Measurements from ENCODE around the gene SCRN2. TPM values are rescaled to one million over a fixed set of nuclear protein-coding genes. Genes with fewer than 3 reads are reported as not detected.

SCRN2 gene
- total RNA-seq, 1 donor from 2014 or later, result 45.2 TPM

DNA sequence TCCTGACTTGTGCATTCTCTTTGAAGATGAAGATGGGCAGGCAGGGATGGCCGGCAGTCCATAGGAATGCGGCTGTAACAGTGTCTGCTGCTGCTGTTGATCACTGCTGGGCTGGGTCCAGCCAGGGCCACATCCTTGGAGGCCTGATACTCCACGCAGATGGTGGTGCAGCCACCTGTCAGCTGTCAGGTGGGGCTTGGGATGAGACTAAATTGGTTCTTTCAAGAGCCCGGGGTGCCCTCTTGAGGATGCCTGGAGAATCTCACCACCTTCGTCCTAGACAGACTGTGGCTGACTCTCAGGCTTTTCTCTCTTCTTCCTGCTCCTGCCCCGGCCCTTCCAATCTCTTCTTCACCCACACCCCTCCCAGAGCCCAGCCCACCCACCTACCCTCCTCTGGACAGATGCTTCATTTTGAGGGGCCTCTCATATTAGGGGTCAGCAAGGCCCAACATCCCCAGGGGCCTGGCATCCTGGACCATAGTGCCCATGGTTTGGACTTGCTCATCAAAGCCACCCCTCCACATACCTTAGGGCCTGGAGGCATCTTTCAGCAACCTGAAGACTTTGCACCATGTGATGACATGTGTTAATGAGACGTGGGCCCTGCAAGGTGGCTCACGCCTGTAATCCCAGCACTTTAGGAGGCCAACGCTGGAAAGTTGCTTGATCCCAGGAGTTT, 38.6 kb downstream of the SCRN2 start:
- Mint-ChIP-seq H3K4me1 (ENCODE audit: unreplicated experiment) (no peaks in the 10 kb centered on the region), H3K36me3 (no peaks in the 10 kb centered on the region), H3K27ac (no peak overlapping the region), H3K27me3 (peaks cover 46% of the 10 kb centered on the region), H3K4me3 (no peak overlapping the region), H3K9me3 (no peaks in the 10 kb centered on the region)
- DNase-seq (ENCODE audit: extremely low spot score, unreplicated experiment), result no peak
- TF ChIP-seq, protein P1, sequence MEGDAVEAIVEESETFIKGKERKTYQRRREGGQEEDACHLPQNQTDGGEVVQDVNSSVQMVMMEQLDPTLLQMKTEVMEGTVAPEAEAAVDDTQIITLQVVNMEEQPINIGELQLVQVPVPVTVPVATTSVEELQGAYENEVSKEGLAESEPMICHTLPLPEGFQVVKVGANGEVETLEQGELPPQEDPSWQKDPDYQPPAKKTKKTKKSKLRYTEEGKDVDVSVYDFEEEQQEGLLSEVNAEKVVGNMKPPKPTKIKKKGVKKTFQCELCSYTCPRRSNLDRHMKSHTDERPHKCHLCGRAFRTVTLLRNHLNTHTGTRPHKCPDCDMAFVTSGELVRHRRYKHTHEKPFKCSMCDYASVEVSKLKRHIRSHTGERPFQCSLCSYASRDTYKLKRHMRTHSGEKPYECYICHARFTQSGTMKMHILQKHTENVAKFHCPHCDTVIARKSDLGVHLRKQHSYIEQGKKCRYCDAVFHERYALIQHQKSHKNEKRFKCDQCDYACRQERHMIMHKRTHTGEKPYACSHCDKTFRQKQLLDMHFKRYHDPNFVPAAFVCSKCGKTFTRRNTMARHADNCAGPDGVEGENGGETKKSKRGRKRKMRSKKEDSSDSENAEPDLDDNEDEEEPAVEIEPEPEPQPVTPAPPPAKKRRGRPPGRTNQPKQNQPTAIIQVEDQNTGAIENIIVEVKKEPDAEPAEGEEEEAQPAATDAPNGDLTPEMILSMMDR (conservative IDR thresholded peaks at IDR 0.05), result peak; percentile 72

DNA sequence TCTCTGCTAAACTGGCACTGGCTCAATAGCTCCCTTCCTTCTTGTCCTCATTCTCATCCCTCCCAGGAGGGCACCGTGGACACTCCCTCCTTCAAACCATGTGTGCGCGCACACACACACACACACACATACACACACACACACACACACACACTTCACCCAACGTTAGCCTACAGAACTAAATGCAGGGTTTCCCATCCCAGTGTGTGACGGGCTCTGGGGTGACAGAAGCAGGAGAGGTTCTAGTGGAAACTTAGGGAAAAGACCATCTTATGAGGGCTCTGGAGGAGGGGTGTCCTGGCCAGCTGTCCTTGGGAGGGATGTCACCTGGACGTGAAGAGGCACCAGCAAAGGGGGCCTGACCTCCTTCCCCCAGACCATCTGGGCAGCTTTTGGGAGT, 39.2 kb downstream of the SCRN2 start:
- Mint-ChIP-seq H3K4me3 (no peak overlapping the region), H3K27me3 (peaks cover 48% of the 10 kb centered on the region), H3K36me3 (no peaks in the 10 kb centered on the region), H3K4me1 (ENCODE audit: unreplicated experiment) (no peaks in the 10 kb centered on the region), H3K27ac (no peak overlapping the region), H3K9me3 (no peaks in the 10 kb centered on the region)
- DNase-seq (ENCODE audit: extremely low spot score, unreplicated experiment), result no peak
- TF ChIP-seq, protein P1 (conservative IDR thresholded peaks at IDR 0.05), result no peak

DNA sequence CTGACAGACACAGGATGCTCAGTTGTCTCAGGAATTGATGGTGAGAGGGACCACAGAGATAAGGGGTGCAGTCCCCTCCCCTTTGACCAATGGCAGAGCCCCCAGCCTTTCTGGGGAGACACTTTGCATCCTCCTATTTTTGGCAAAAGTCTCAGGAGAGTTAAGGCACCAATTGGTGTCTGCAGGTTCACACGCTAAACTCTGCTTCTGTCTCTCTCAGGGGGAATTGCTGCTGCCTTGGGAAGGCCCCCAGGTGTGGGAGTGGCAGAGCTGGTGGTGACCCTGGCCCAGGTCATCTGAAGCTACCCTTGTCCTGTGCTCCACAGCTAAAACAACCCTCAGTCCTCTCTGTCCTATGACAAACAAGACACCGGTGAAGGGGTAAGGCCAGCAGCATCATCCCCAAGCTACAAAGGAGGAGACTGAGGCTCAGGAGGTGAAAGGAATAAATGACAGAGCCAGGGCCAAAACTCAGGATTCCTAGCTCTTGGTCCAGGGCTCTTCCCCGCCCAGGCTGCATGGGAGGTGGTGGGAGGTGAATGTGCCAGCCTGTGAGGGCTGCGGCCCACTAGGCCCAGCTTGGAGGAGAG, 39.8 kb downstream of the SCRN2 start:
- Mint-ChIP-seq H3K36me3 (no peaks in the 10 kb centered on the region), H3K27me3 (peaks cover 51% of the 10 kb centered on the region), H3K27ac (no peak overlapping the region), H3K4me1 (ENCODE audit: unreplicated experiment) (no peaks in the 10 kb centered on the region), H3K9me3 (no peaks in the 10 kb centered on the region), H3K4me3 (no peak overlapping the region)
- DNase-seq (ENCODE audit: extremely low spot score, unreplicated experiment), result no peak
- TF ChIP-seq, protein P1 (conservative IDR thresholded peaks at IDR 0.05), result no peak

DNA sequence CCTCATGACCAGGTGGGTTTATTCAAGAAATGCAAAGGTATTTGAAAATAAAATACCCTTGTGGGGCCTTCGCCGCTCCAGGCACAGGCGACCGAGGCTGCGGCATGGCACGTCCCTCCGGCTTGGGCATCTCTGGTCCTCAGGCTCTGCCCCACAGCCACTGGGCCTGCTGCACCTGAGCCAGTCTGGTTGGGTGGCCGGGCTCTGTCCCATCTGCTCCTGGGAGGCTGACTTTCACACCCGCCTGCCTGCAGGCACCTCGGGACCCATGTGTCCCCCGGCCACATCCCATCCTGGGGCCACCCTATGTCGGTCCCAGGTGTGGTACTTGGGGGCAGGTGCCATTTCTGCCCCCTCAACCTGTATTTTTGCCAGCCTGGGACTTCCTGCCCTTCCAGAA, 40.4 kb downstream of the SCRN2 start:
- no peak overlapping the region for H3K4me3 Mint-ChIP-seq
- no peak for DNase-seq (ENCODE audit: extremely low spot score, unreplicated experiment)
- H3K27me3 Mint-ChIP-seq, result peaks cover 52% of the 10 kb centered on the region
- no peaks in the 10 kb centered on the region for H3K4me1 Mint-ChIP-seq (ENCODE audit: unreplicated experiment)
- no peaks in the 10 kb centered on the region for H3K9me3 Mint-ChIP-seq
- TF ChIP-seq, protein P1 (conservative IDR thresholded peaks at IDR 0.05), result no peak
- H3K36me3 Mint-ChIP-seq, result no peaks in the 10 kb centered on the region
- no peak overlapping the region for H3K27ac Mint-ChIP-seq

DNA sequence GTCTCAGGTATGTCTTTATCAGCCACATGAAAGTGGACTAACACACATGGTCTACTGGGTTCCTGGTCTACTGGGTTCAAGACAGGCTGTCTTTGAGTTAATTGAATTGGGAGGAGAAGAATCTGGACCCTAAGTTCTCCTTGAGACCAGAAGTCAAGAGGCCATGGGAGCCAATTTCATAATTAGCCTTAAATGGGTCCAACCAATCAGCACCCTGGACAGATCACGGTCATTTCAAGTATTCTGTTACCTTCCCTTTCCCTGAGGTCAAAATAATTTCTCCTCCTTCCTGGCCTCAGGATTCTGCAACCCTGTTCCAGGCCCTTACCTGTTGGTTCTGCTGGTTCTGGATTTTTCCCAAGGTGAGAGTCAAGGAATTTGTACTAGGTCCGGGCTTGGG, 43.3 kb downstream of the SCRN2 start:
- H3K27ac Mint-ChIP-seq, result no peak overlapping the region
- H3K27me3 Mint-ChIP-seq, result peaks cover 70% of the 10 kb centered on the region
- TF ChIP-seq, protein P1 (conservative IDR thresholded peaks at IDR 0.05), result no peak
- DNase-seq (ENCODE audit: extremely low spot score, unreplicated experiment), result no peak
- H3K36me3 Mint-ChIP-seq, result no peaks in the 10 kb centered on the region
- H3K4me1 Mint-ChIP-seq (ENCODE audit: unreplicated experiment), result no peaks in the 10 kb centered on the region
- no peak overlapping the region for H3K4me3 Mint-ChIP-seq
- H3K9me3 Mint-ChIP-seq, result no peaks in the 10 kb centered on the region

Measured in type B pancreatic cell (in vitro differentiated cells).